Glomerular endothelial cell (primary cell): ENCODE measurements around the gene THRA. TPM values are rescaled to one million over a fixed set of nuclear protein-coding genes. Genes with fewer than 3 reads are reported as not detected.

Experiments
- DNase-seq: peaks from one replicate; pipeline ENCODE4 v3.0.0-alpha.2; 2011; ENCODE audit warnings: low read depth, low spot score; ENCODE audit errors: extremely low read depth
- total RNA-seq: library from RNA; depleted of rRNA; stranded (reverse); fragments of >200 nt; gene quantifications from 2 replicates; pipeline ENCODE4 v1.2.3, GENCODE V29; 2015

The THRA gene
- total RNA-seq, 1 donor from 2014 or later = 22.8 TPM

- no peak for DNase-seq
Measured at GRCh38 chr17:40026816-40027613, 35.8 kb upstream of the THRA start.

GRCh38 chr17:40027614-40028012 lies 35.2 kb upstream of the THRA start:
- no peak for DNase-seq

- DNase-seq = no peak
Measured at GRCh38 chr17:40028595-40028994, 34.2 kb upstream of the THRA start.

- no peak for DNase-seq
Measured at GRCh38 chr17:40031706-40032105, 31.1 kb upstream of the THRA start.

- no peak for DNase-seq
Measured at GRCh38 chr17:40032322-40033320, 30.1 kb upstream of the THRA start.

DNA sequence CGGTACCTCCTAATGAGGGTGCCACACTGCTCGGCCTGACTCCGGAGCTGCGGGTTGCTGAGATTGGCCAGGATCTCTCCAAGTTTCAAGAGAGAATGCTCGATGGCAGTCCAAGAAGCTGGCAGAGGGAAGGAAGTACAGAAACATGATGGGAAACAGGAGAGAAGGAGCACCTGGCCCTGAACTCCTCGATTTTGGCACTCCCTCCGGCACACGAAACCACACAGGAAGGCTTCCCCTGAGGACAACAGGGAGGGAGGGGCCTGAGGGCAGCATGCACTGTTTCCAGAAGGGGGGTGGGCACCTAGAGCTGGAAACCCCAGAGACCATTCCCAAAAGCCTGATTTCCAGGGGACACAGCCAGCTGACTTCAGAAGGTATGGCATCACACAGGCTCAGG lies 29.4 kb upstream of the THRA start:
- no peak for DNase-seq

DNA sequence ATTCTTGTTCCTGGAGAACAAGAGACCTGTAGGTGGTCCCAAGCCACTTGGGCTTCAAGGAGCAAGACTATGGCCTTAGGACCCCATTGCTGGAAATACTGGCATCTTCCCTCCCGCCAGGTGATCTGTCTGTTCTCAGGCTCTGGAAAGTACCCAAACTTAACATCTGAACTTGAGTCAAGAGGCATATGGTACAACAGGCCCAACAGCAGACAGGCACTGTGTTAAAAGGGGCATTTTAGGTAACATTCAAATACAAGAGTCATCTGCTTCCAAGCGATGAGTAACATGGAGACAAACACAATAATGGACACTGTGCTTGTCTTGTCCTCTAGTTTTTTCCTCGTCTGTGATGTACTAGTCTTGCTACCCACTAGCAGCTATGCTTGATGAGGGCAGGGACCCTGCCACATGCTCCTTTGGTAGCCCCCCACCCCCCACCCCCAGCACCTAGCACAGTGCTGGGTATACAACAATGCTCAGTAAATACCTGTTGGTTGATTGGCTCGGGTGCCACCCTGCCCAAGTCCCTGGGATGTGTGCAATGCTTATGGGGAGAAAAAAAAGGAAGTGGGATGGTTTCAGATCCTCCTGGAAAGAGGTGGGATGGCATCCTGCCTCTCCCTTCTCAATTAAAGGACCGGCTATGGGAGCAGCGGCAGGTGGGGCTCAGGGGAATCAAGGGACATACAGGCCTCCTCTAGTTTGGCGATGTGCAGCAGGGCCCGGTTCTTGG lies 28.2 kb upstream of the THRA start:
- DNase-seq = no peak

DNA sequence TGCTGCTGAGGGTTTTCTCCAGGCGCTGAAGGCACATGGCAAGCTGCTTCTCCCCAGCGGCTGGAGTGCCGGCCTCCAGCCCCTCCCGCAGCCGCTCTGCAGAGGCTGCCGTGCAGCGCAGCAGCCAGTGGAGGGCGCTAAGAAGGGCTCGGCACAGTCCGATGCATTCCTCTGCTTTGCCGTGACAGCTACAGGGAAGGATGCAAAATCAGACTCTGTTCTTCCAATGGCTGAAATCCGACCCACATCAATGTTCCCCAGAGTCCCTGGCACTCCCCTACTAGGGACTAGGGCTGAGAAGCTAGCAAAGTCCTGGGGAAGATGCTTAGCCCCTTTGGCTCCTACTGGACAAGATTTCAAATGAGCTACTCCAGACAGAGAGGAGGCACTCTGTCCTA lies 27.6 kb upstream of the THRA start:
- no peak for DNase-seq

- no peak for DNase-seq
Measured at GRCh38 chr17:40038882-40039513, 23.8 kb upstream of the THRA start.

- no peak for DNase-seq
Measured at GRCh38 chr17:40041196-40041595, 21.6 kb upstream of the THRA start.

GRCh38 chr17:40056379-40057015 lies 6.3 kb upstream of the THRA start:
- no peak for DNase-seq

GRCh38 chr17:40058186-40058784 lies 4.5 kb upstream of the THRA start:
- DNase-seq = no peak

DNA sequence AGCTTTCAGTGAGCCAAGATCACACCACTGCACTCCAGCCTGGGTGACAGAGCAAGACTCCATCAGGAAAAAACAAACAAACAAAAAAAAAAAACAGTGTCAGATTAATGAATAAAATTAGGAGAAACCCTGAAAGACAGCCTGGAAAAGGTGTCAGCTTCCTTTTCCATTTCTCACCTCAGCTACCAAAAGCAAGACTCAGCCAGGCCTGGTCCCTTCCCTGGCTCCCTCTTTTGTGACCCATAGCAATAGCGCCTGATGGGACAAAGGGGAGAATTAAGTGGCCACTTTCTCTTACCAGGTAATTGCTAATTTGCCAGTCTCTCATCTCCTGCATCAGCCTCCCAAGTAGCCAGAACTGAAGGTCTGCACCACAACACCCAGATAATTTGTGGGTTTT lies 3.9 kb upstream of the THRA start:
- no peak for DNase-seq

- no peak for DNase-seq
Measured at GRCh38 chr17:40059729-40060475, 2.9 kb upstream of the THRA start.

- DNase-seq = no peak
Measured at GRCh38 chr17:40060887-40061608, 1.7 kb upstream of the THRA start.

GRCh38 chr17:40061609-40062038 lies 1.1 kb upstream of the THRA start:
- DNase-seq = no peak

GRCh38 chr17:40063187-40063771 lies 514 bp downstream of the THRA start:
- no peak for DNase-seq
